ENCODE data around the gene WNK1.

The WNK1 gene

GRCh38 chr12:828726-829395, 76.5 kb downstream of the WNK1 start:
- peaks cover 11 to 80% of the 10 kb centered on the region in 2 donors for H3K36me3 ChIP-seq (replicated peaks in 1 of 2; ENCODE audit: control insufficient read depth in 2 of 2, insufficient read depth in 2 of 2, low read length in 2 of 2)
- H3K27ac ChIP-seq (replicated peaks; ENCODE audit: low read length), result no peak overlapping the region
- peaks cover 3% of the 10 kb centered on the region for H3K79me1 ChIP-seq (ENCODE audit: low read depth, low read length)
- no peak overlapping the region for H3K4me2 ChIP-seq (ENCODE audit: insufficient read depth, low read length, poor library complexity, severe bottlenecking)
- no peaks in the 10 kb centered on the region for H3K4me1 ChIP-seq (ENCODE audit: control insufficient read depth in 2 of 2, insufficient read depth in 1 of 2, low read depth in 1 of 2, low read length in 2 of 2)
- no peak overlapping the region for H3K18ac ChIP-seq (ENCODE audit: low read length)
- H2AK5ac ChIP-seq (ENCODE audit: low read depth, low read length), result no peak overlapping the region
- H3K14ac ChIP-seq (ENCODE audit: low read length), result no peak overlapping the region
- no peak for DNase-seq (ENCODE audit: low spot score)
- H4K8ac ChIP-seq (ENCODE audit: low read depth, low read length), result no peak overlapping the region
- no peak overlapping the region for H3K9ac ChIP-seq (ENCODE audit: low read depth, low read length, poor library complexity)
- H4K91ac ChIP-seq (ENCODE audit: low read depth, low read length, poor library complexity), result no peak overlapping the region
- H3K27me3 ChIP-seq (ENCODE audit: control insufficient read depth in 3 of 3, insufficient read depth in 3 of 3, low read depth in 1 of 3, low read length in 3 of 3), result no peaks in the 10 kb centered on the region
- H2BK5ac ChIP-seq (ENCODE audit: low read length), result no peak overlapping the region
- no peak overlapping the region for H2BK15ac ChIP-seq (ENCODE audit: low read length)
- H3K4me3 ChIP-seq (ENCODE audit: low read length in 2 of 2), result no peak overlapping the region
- H3K4ac ChIP-seq (ENCODE audit: low read length), result no peak overlapping the region
- H2AFZ ChIP-seq (ENCODE audit: low read length), result no peak overlapping the region
- no peak overlapping the region for H2BK120ac ChIP-seq (ENCODE audit: low read depth, low read length)
- H3K9me3 ChIP-seq (replicated peaks in 1 of 2; ENCODE audit: control insufficient read depth in 2 of 2, insufficient read depth in 1 of 2, low read depth in 1 of 2, low read length in 2 of 2), result peaks cover 0 to 1% of the 10 kb centered on the region in 2 donors
- no peak overlapping the region for H3K23ac ChIP-seq (ENCODE audit: low read depth, low read length, poor library complexity)
- H2BK12ac ChIP-seq (ENCODE audit: low read length), result no peak overlapping the region

- Histone ChIP-seq H3K14ac (ENCODE audit: low read length) (no peak overlapping the region), H2BK15ac (ENCODE audit: low read length) (no peak overlapping the region), H4K8ac (ENCODE audit: low read depth, low read length) (no peak overlapping the region), H3K23ac (ENCODE audit: low read depth, low read length, poor library complexity) (no peak overlapping the region), H2AK5ac (ENCODE audit: low read depth, low read length) (no peak overlapping the region), H3K4me1 (ENCODE audit: control insufficient read depth in 2 of 2, insufficient read depth in 1 of 2, low read depth in 1 of 2, low read length in 2 of 2) (no peaks in the 10 kb centered on the region), H3K27ac (replicated peaks; ENCODE audit: low read length) (no peak overlapping the region), H2AFZ (ENCODE audit: low read length) (no peak overlapping the region), H4K91ac (ENCODE audit: low read depth, low read length, poor library complexity) (no peak overlapping the region), H3K27me3 (ENCODE audit: control insufficient read depth in 3 of 3, insufficient read depth in 3 of 3, low read depth in 1 of 3, low read length in 3 of 3) (no peaks in the 10 kb centered on the region), H3K4me3 (ENCODE audit: low read length in 2 of 2) (no peak overlapping the region), H3K4ac (ENCODE audit: low read length) (no peak overlapping the region), H3K9ac (ENCODE audit: low read depth, low read length, poor library complexity) (no peak overlapping the region), H3K36me3 (replicated peaks in 1 of 2; ENCODE audit: control insufficient read depth in 2 of 2, insufficient read depth in 2 of 2, low read length in 2 of 2) (peaks cover 11 to 86% of the 10 kb centered on the region in 2 donors), H3K18ac (ENCODE audit: low read length) (no peak overlapping the region), H3K9me3 (replicated peaks in 1 of 2; ENCODE audit: control insufficient read depth in 2 of 2, insufficient read depth in 1 of 2, low read depth in 1 of 2, low read length in 2 of 2) (peaks cover 0 to 1% of the 10 kb centered on the region in 2 donors), H3K4me2 (ENCODE audit: insufficient read depth, low read length, poor library complexity, severe bottlenecking) (no peak overlapping the region), H2BK5ac (ENCODE audit: low read length) (no peak overlapping the region), H2BK120ac (ENCODE audit: low read depth, low read length) (no peak overlapping the region), H2BK12ac (ENCODE audit: low read length) (no peak overlapping the region), H3K79me1 (ENCODE audit: low read depth, low read length) (peaks cover 2% of the 10 kb centered on the region)
- DNase-seq (ENCODE audit: low spot score), result no peak
- no CpG with 5 or more reads among the region's 4 CpGs for WGBS, 2 donors (ENCODE audit: extremely low coverage in 2 of 2, insufficient read length in 2 of 2, insufficient replicate concordance in 1 of 2)
Observed at GRCh38 chr12:830111-830867, 77.9 kb downstream of the WNK1 start.

DNA sequence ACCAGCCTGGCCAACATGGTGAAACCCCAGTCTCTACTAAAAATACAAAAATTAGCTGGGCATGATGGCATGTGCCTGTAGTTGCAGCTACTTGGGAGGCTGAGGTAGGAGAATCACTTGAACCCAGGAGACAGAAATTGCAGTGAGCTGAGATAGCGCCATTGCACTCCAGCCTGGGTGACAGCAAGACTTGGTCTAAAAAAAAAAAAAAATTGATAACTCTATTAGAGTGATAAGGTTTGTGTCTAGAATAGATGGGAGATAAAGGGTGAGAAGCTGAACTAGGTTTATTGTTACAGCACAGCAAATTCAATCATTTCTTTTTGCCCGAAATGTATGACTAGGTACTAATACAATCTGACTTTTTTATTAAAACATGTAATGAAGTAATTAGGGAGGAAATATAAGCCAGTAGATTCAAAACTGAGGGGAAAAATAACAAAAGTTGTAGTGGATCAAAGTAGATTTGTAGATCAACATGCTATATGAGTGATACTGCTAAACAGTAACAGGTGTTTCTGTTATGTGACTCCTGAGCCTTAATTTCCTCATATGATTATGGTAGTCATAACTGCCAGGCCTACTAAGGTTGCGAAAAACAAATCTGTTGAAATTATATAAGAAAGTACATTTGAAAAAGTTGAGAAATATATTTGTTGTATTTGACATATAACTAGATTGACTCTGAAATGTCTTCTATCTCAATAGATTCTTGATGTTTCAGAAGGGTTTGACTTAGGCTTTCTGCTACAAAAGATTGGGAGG, 83.6 kb downstream of the WNK1 start:
- no peak overlapping the region for H3K18ac ChIP-seq (ENCODE audit: low read length)
- no peak overlapping the region for H3K9ac ChIP-seq (ENCODE audit: low read depth, low read length, poor library complexity)
- no peak overlapping the region for H4K91ac ChIP-seq (ENCODE audit: low read depth, low read length, poor library complexity)
- no peak overlapping the region for H3K4me3 ChIP-seq (ENCODE audit: low read length in 2 of 2)
- H3K36me3 ChIP-seq (replicated peaks in 1 of 2; ENCODE audit: control insufficient read depth in 2 of 2, insufficient read depth in 2 of 2, low read length in 2 of 2), result peaks cover 1 to 68% of the 10 kb centered on the region in 2 donors
- no CpG with 5 or more reads among the region's 3 CpGs for WGBS, 2 donors (ENCODE audit: extremely low coverage in 2 of 2, insufficient read length in 2 of 2, insufficient replicate concordance in 1 of 2)
- DNase-seq (ENCODE audit: low spot score), result no peak
- no peak overlapping the region for H3K4me2 ChIP-seq (ENCODE audit: insufficient read depth, low read length, poor library complexity, severe bottlenecking)
- no peak overlapping the region for H3K23ac ChIP-seq (ENCODE audit: low read depth, low read length, poor library complexity)
- H3K4ac ChIP-seq (ENCODE audit: low read length), result no peak overlapping the region
- H2BK5ac ChIP-seq (ENCODE audit: low read length), result no peak overlapping the region
- no peaks in the 10 kb centered on the region for H3K4me1 ChIP-seq (ENCODE audit: control insufficient read depth in 2 of 2, insufficient read depth in 1 of 2, low read depth in 1 of 2, low read length in 2 of 2)
- H2BK12ac ChIP-seq (ENCODE audit: low read length), result no peak overlapping the region
- H2AK5ac ChIP-seq (ENCODE audit: low read depth, low read length), result no peak overlapping the region
- no peaks in the 10 kb centered on the region for H3K27me3 ChIP-seq (ENCODE audit: control insufficient read depth in 3 of 3, insufficient read depth in 3 of 3, low read depth in 1 of 3, low read length in 3 of 3)
- no peak overlapping the region for H3K27ac ChIP-seq (replicated peaks; ENCODE audit: low read length)
- no peak overlapping the region for H4K8ac ChIP-seq (ENCODE audit: low read depth, low read length)
- no peaks in the 10 kb centered on the region for H3K9me3 ChIP-seq (replicated peaks in 1 of 2; ENCODE audit: control insufficient read depth in 2 of 2, insufficient read depth in 1 of 2, low read depth in 1 of 2, low read length in 2 of 2)
- peaks cover 2% of the 10 kb centered on the region for H3K79me1 ChIP-seq (ENCODE audit: low read depth, low read length)
- H2BK120ac ChIP-seq (ENCODE audit: low read depth, low read length), result no peak overlapping the region
- H2BK15ac ChIP-seq (ENCODE audit: low read length), result no peak overlapping the region
- no peak overlapping the region for H2AFZ ChIP-seq (ENCODE audit: low read length)
- H3K14ac ChIP-seq (ENCODE audit: low read length), result no peak overlapping the region

DNA sequence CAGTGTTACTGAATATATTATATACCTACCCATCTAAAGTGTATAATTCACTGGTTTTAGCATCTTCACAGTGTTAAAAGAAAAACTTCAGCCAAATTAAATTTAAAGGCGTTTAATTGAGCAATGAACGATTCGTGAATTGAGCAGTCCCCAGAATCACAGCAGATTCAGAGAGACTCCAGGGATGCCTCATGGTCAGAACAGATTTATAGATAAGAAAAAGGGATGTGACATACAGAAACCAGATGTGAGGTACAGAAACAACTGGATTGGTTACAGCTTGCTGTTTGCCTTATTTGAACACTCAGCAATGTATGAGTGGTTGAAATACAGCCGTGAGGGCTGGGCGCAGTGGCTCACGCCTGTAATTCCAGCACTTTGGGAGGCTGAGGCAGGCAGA, 84.6 kb downstream of the WNK1 start:
- peaks cover 2% of the 10 kb centered on the region for H3K79me1 ChIP-seq (ENCODE audit: low read depth, low read length)
- H3K36me3 ChIP-seq (replicated peaks in 1 of 2; ENCODE audit: control insufficient read depth in 2 of 2, insufficient read depth in 2 of 2, low read length in 2 of 2), result peaks cover 1 to 69% of the 10 kb centered on the region in 2 donors
- no peak overlapping the region for H3K4ac ChIP-seq (ENCODE audit: low read length)
- H3K9me3 ChIP-seq (replicated peaks in 1 of 2; ENCODE audit: control insufficient read depth in 2 of 2, insufficient read depth in 1 of 2, low read depth in 1 of 2, low read length in 2 of 2), result no peaks in the 10 kb centered on the region
- no peak overlapping the region for H2AFZ ChIP-seq (ENCODE audit: low read length)
- H3K18ac ChIP-seq (ENCODE audit: low read length), result no peak overlapping the region
- no peak overlapping the region for H3K14ac ChIP-seq (ENCODE audit: low read length)
- H2BK12ac ChIP-seq (ENCODE audit: low read length), result no peak overlapping the region
- no peak overlapping the region for H2AK5ac ChIP-seq (ENCODE audit: low read depth, low read length)
- no peak overlapping the region for H3K4me3 ChIP-seq (ENCODE audit: low read length in 2 of 2)
- no peaks in the 10 kb centered on the region for H3K27me3 ChIP-seq (ENCODE audit: control insufficient read depth in 3 of 3, insufficient read depth in 3 of 3, low read depth in 1 of 3, low read length in 3 of 3)
- H2BK120ac ChIP-seq (ENCODE audit: low read depth, low read length), result no peak overlapping the region
- H3K4me2 ChIP-seq (ENCODE audit: insufficient read depth, low read length, poor library complexity, severe bottlenecking), result no peak overlapping the region
- WGBS, 2 donors (ENCODE audit: extremely low coverage in 2 of 2, insufficient read length in 2 of 2, insufficient replicate concordance in 1 of 2), result no CpG with 5 or more reads among the region's 6 CpGs
- no peak overlapping the region for H2BK15ac ChIP-seq (ENCODE audit: low read length)
- no peak overlapping the region for H3K27ac ChIP-seq (replicated peaks; ENCODE audit: low read length)
- H4K8ac ChIP-seq (ENCODE audit: low read depth, low read length), result no peak overlapping the region
- H2BK5ac ChIP-seq (ENCODE audit: low read length), result no peak overlapping the region
- H3K9ac ChIP-seq (ENCODE audit: low read depth, low read length, poor library complexity), result no peak overlapping the region
- DNase-seq (ENCODE audit: low spot score), result no peak
- H3K4me1 ChIP-seq (ENCODE audit: control insufficient read depth in 2 of 2, insufficient read depth in 1 of 2, low read depth in 1 of 2, low read length in 2 of 2), result no peaks in the 10 kb centered on the region
- H3K23ac ChIP-seq (ENCODE audit: low read depth, low read length, poor library complexity), result no peak overlapping the region
- no peak overlapping the region for H4K91ac ChIP-seq (ENCODE audit: low read depth, low read length, poor library complexity)
